ENCODE results near the gene CLEC16A. TPM values are rescaled to one million over a fixed set of nuclear protein-coding genes. Genes with fewer than 3 reads are reported as not detected.

CLEC16A gene
- total RNA-seq, 1 experiment from 2014 or later, result 12.7 TPM

DNA sequence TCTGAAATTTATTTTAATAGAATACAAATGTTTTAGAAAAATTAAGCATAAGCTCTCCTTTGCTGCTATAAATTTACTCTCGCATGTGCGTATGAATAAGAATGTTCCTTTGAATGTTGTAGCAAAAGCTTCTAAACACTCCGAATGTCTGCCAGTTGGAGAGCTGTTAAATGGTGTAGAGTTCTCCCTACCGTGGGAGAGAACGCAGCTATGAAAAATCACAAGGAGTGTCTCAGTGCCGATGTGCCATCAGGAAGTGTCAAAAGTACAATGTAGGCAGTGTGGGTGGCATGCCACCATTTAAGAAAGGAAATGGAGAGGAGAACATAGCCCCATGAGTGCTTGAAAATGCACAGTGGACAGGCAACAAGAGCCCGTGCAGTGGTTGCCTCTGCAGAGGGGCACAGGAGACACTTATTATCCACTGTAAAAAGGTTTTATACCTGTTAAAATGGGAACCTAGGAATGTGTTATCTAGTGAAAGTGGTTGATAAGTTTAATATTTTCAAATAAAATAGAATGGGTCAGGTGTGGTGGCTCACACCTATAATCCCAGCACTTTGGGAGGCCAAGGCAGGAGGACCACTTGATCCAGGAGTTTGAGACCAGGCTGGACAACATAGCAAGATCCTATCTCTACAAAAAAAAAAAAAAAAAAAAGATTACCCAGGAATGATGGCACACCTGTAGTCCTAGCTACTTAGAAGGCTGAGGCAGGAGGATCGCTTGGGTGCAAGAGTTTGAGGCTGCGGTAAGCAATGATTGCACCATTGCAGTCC, 167.7 kb downstream of the CLEC16A start:
- no peak for DNase-seq (ENCODE audit: low spot score)

DNA sequence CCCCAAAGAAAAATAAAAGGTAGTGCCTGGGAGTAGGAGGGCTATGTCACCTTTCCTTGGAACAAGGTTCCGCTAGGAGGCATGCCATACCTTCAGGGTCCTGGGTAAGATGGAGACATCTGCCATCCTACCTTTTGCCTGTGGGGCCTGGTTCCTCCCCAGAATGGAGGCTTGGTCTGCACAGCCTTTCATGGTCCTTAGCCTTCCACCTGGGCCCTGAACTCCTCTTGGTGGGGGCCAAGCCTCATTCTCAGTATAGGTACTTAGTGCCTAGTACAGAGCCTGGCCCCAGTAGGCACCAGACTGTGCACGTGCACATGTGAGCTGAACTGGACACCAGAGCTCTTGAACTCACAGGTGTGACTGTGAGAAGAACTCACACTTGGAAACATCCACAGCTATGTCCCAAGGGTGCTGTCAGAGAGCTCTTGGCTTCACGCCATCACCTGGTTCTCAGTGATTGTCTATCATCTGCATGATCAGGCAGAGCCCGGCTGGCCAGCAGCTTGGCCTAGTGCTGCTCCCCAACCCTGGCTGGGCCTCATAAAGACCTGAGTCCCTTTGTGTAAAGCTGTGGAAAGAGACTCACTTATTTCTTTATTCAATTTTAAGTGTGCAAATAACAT, 168.5 kb downstream of the CLEC16A start:
- DNase-seq (ENCODE audit: low spot score), result peak; percentile 9

DNA sequence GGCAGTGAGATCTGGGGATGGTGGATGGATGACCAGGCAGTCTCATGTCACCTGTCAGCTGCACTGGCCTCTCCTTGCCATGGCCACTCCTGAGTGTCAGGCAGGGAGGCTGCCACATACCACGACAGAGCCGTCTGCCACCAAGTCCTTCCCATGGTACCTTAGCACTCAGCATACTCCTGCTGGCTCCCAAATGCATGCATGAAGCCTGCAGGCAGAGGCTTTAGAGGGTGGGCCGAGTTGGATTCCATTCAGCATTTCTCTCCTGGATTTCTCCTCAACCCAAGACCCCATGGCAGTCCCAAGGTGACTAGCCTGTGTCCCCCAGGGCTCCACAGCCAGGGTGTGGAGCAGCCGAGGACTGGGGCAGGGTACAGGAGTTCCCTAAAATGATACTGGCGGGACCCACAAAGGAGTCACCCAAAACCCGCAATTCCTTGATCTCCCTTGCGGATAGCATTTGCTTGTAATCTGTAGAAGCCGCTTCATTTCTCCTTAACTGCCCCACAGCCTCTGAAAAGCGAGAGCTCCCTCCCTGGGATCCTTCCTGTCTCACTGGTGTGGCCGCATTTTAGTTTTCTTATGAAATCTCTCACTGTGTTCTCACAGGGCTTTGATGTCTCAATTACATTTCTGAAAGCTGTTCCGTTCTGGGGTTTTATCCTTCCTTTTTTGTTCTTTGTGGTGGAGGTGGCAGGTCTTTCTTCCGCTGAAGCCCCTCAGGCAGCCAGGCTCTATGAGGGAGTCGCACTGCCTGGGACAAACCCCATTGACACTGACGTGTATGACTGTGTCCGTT, 170.2 kb downstream of the CLEC16A start:
- DNase-seq (ENCODE audit: low spot score), result no peak

DNA sequence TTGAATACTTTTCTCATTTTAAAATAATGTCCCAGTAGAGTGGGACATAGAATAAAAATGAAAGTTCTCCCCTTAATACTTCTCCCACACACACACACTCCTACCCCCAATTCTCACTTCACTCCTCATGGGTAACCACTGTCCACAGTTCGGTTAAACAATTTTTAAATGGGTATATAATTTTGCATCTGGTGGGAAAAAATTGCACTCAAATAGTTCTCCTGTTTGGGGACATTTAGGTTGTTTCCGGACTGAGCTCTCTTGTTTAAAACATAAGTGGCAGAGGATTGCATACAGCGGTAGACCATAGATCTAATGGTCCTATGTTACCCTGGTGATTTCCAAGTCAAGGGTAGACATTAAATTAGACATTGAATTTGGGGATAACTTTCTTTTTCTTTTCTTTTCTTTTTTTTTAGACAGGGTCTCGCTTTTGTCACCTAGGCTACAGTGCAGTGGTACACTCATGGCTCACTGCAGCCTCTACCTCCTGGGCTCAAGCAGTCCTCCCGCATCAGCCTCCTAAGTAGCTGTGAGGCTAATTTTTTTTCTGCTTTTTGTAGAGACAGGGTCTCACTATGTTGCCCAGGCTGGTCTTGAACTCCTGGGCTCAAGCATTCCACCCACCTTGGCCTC, 173.3 kb downstream of the CLEC16A start:
- DNase-seq (ENCODE audit: low spot score), result no peak

DNA sequence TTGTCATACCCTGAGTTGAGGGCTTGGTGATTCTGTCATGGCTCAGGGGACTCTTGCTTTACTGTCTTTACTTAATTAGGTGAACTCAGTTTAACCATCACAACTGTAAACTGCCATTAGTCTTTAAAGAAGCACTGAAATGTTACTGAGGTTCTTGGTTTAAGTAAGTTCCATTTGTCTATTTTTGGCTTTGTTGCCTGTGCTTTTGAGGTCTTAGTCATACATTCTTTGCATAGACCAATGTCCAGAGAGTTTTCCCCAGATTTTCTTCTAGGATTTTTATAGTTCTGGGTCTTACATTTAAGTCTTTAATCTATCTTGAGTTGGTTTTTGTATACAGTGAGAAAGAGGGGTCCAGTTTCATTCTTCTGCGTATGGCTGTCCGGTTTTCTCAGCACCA, 174.1 kb downstream of the CLEC16A start:
- DNase-seq (ENCODE audit: low spot score), result no peak

DNA sequence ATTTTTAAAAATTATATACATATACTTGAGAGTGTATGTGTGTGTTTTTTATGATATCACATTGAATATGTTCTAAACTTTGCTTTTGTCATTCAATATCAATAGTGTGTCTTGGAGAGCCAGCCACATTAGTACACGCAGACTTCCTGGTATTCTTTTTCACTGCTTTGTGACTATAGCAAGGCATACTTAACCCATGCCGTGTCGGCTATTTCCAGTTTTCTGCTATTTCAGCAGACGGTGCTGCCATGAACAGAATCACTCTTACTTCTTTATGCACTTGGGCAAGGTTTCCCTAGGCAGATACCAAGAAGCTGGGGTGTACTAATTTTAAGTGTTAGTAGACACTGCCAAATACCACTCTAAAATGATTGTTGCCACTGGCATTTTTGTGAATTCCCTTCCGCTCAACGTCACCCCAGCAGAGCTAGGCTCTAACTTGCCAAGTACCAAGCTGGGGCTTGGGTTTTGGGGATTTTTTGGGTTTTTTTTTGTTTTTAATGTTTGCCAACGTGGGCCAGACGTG, 176.8 kb downstream of the CLEC16A start:
- DNase-seq (ENCODE audit: low spot score), result no peak

DNA sequence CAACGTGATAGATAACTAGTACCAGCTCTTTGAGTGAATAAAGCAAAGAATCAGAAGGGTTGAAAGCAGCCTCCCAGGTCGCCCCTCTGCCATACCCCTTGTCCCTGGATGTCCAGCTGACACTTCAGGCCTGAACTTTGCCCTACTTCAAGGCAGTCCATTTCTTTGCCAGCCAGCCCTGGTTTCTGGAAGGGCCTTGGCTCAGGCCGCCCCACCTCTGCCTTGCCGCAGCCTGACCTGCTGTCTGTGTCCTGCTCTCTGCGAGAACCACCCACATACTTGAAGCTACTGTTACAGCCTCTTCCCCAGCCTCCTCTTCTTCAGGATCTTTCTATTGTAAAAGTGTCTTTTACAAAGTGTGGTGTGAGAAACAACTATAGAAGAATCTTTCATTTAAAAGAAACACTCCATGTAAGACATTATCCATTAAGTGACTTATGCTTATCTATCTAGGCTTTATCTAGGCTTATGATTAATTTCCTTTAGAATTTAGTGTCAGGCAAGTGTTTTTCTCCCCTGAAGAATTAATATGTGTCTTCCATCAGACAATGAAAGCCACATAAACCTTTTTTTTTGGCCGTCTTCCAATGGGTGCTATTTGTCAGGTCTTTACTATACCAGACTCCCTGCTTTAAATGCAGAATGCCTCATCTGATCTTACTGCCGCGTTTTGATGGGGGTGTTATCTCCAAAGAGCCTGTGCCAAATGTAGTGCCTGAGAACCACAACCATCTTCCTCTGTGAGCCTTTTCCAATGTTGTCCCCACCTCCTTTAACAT, 177.7 kb downstream of the CLEC16A start:
- no peak for DNase-seq (ENCODE audit: low spot score)

DNA sequence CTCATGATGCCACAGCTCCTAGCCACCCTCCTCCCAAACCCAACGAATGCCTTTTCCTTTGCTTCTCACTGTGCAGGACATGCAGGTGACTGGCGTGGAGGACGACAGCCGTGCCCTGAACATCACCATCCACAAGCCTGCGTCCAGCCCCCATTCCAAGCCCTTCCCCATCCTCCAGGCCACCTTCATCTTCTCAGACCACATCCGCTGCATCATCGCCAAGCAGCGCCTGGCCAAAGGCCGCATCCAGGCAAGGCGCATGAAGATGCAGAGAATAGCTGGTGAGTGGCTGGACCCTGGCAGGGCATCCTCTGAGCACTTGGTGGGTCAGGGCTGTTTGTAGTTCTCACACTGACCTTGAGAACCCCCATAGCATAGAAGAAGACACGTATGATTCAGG, 179.3 kb downstream of the CLEC16A start:
- no peak for DNase-seq (ENCODE audit: low spot score)

DNA sequence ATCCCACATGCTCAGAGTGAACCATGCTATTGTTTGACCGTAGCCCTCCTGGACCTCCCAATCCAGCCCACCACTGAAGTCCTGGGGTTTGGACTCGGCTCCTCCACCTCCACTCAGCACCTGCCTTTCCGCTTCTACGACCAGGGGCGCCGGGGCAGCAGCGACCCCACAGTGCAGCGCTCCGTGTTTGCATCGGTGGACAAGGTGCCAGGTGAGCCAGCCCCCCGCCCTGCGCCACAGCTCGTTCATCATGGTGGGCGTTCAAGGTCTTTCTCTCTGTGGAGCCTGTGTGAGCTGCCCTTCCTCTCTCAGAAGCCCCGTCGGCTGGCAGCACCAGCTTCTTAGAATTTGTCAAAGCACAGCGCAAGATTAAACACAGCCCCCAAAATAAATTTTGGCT, 181.6 kb downstream of the CLEC16A start:
- no peak for DNase-seq (ENCODE audit: low spot score)

DNA sequence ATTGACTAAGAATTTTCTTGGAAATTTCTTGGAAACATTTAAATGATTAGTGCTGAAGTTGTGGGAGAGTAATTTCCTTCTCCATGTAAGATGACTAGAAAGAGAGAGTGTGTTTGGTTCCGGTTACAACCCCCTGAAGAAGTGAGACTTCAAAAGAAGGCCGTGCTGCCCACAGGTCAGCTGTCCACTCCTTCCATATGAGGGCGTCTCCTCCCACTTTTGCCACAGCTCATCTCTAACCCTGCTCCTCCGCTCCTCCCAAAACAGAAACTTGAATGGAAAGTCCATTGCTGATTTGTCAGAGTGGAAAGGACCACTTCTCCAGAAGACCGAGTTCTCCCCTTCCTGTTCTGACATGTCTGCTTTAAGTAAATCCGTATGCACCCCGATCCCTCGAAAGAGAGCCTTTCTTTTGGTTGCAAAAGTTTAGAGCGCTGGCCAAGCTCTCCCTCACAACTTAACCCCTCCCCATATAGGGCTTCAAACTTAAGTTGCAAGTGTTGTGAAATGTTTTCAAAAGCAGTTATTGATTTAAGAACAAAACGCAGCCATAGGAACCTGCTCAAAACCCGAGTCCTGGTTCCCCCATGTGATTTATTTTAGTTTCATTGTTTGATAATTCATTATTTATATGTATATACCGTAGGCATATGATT, 182.2 kb downstream of the CLEC16A start:
- no peak for DNase-seq (ENCODE audit: low spot score)

DNA sequence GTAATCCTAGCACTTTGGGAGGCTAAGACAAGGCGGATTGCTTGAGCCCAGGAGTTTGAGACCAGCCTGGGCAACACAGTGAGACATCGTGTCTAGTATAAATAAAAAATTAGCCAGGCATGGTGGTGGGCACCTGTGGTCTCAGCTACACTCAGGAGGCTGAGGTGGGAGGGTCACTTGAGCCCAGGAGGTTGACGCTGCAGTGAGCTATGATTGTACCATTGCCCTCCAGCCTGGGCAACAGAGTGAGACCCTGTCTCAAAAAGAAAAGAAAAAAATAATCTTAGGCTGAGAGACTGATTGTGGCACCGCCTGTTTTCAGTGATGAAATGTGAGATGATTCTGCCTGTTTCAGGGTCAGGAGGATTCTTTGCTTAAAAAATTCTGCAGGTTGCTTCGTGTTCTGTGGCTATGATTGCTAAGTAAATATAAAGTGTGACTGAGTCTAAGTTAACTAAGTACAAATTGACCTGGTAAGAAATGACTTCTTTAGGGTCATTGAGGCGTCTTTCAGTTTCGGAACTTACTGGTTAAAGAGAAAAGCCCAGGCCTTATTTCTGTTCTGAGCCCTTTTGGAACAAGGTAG, 183.3 kb downstream of the CLEC16A start:
- no peak for DNase-seq (ENCODE audit: low spot score)

DNA sequence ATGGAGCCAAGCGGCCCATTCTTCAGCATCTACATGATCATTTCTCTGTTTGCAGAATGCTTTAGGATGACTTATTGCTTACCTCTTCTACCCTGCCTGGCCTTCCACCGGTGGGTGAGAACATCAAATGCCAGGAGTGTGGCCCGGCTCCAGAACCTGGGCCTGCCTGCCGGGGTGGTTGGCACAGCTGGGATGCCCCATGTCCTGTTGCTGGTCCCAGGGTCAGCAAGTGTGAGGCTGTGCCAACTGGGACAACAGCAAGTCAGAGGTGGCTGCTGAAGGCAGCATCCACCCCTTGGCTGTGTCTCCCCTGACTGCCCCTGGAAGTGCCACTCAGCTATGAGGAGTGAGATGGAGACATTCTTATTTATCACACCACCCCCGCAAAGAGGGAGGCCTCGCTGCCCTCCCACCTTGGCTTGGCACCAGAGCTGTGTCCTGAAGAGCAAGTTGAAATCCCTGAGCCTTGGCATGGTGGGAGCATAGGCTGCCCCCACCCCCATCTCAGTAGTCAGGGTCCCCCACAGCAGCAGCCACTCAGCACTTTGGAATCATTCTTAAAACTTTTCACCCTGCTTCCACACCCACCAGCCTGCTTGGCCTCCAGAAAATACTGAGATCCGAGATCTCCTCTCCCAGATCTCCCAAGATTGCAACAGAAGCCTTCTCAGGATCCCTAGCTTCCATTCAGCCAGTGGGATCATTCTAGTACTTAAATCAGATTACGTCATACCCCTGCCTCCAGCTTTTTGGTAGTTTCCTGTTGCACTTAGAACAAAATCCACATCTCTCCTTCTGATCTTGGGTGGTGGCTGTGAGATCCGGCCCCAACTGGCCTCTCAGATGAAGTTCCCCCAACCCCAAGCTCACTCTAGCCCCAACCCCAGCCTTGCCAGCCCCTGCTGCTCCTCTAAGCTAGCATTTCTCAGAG, 184.1 kb downstream of the CLEC16A start:
- DNase-seq (ENCODE audit: low spot score), result no peak

DNA sequence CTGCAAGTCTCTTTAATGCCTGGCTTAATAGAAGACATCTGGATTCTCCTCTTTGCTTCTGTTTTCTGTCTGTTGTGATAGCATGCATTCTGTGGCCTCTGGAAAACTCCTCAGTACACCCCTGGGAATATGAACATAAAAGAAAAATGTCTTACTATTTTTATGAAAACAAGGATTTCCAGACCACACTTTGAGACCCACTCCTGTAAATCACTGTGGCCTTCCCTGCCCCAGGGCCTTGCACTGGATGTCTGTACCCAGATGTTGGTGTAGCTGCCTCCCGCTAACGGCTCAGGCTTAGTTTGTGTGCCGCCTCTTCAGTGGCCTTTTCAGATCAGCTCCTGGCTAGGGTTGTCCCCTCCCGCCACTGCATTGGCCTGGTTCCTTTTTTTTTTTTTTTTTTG, 185.0 kb downstream of the CLEC16A start:
- no peak for DNase-seq (ENCODE audit: low spot score)

DNA sequence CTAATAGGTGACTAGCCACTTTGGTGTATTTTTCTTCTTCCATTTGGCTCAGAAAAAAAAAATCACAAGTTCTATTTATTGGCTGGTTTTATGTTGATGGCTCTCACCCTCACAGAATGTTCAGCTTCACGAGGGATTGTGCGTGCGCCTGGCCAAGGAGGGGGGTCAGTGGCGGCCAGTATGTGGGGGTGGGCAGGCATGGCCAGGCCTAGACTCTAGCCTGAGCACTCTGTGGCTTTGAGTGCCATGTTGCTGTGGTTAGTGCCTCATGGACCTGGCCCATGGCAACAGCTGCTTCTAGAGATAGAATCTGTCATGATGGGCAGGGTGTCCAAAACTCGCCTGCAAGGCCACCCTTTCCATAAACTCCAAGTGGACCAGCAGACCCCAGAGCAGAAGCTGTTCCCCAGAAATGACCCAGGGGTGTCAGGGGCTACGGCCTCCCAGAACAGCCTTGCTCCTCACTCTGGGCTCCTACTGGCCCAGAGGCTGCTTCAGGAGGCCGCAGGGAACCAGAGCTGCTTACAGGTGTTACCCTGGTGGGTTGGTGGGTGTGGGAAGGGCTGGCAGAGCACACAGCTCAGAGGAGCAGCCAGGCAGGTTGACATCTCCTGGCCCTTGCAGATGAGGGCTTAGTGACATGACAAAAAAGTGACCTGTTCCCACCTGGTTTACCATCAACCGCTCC, 186.8 kb downstream of the CLEC16A start:
- no peak for DNase-seq (ENCODE audit: low spot score)

DNA sequence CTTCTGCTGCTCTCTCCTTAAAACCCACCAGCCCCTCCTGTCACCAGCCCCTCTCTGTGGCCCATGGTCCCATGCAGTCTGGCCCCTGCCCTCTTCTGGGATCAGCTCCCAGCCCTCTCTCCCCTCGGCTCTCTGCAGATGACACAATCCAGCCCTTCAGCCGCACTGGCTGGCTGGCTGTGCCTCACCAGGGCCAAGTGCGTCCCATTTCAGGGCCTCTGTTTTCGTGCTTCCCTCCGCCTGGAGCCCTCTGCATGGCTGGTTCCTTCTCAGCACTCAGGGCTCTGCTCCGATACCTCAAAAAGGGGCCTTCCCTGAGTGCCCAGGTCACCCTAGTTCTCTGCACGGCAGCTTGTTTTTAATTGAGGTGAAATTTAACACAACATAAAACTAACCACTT, 187.3 kb downstream of the CLEC16A start:
- no peak for DNase-seq (ENCODE audit: low spot score)

DNA sequence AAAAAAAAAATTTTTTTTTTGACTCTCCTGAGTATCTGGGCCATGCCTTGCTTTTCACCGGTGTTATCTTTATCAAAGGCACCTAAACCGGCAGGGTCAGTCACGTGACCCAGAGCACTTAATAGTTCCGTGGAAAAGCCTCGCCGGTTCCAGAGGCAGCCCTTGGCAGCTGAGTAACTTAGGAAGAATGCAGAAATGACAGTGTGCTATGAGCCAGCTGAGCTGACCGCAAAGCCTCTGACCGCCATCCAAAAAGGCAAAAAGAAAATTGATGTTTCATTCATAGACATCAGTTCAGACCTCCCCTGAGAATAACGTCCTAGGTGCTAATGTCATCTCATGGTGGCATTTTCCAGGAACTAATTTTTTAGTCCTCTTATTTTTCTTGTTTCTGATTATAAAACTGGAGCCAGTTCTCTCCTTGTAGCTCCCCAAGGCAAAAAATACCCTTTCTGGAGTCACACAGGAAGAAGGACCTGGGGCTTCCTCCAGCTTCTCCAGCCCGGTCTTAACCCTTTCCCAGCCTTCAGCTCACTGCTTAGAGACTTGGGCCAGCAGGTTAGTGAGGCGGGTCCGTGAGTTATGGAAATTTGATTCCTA, 189.1 kb downstream of the CLEC16A start:
- peak; percentile 71 for DNase-seq (ENCODE audit: low spot score)

DNA sequence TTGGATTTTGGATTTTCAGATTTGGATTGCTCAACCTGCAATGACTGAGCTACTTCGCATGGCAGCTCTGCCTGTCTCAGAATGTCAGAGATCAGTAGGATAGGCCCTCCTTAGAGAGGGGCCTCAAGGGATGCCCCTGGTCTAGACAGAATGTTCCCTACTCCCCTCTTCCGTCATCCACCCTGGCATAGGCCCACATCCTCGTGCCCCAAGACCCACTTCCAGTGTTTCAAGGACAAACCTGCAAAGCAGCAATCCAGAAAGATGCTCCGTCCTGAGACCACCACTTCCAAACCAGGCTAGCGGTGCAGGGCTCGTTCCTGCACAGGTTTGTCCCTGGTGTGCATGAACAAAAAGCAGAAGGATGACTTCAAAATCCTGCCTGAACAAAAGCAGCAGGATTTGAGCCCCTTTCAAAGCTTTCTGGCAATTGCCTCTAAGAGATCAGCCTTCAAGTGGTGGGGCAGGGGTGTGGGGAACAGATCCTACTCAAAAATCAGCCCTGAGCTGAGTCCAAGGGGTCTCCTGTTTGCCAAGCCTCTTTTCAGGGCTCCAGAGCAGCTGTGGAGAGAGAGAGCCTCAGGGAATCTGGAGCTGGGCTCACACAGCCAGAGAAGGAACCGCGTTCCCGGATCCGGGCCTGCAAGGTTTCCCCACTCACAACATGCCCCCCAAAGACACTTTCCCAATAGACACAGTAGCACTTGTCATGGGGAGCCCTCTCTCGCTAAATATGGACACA, 190.5 kb downstream of the CLEC16A start:
- no peak for DNase-seq (ENCODE audit: low spot score)

All from HT-29 (cell line).